GM19239 (cell line): ENCODE data around the gene OR10J4.
"Not testable (repeated sequence)": the region's sequence is repeated elsewhere in the genome, so short reads cannot be mapped to it uniquely, and the experiment has no call there.

Source experiments
- DNase-seq: peaks from one replicate; pipeline ENCODE4 v3.0.0; 2011; ENCODE audit warnings: low spot score; ENCODE audit not compliant: insufficient read length
- FAIRE-seq: peaks from 2 replicates; lab custom pipeline; 2011; peaks lifted over from hg19 to GRCh38; lab: Jason Lieb, UNC

The OR10J4 gene

GRCh38 chr1:159431904-159432303 is at the start of gene OR10J4:
TSS of gene OR10J4 (plus strand) at chr1:159432204.
- FAIRE-seq: no peak
- no peak for DNase-seq

- DNase-seq (no peak), FAIRE-seq (no peak)
Measured at GRCh38 chr1:159406821-159407220, 25.2 kb upstream of the OR10J4 start.

- FAIRE-seq: no peak
- no peak for DNase-seq
Measured at GRCh38 chr1:159408862-159409400, 23.1 kb upstream of the OR10J4 start.

- DNase-seq (no peak), FAIRE-seq (no peak)
Measured at GRCh38 chr1:159421821-159422220, 10.2 kb upstream of the OR10J4 start.

- DNase-seq (no peak), FAIRE-seq (no peak)
Measured at GRCh38 chr1:159428536-159428935, 3.5 kb upstream of the OR10J4 start.

- DNase-seq (no peak), FAIRE-seq (no peak)
Measured at GRCh38 chr1:159429074-159429861, 2.7 kb upstream of the OR10J4 start.

GRCh38 chr1:159430985-159431384 is 1.0 kb upstream of the OR10J4 start:
- no peak for FAIRE-seq
- DNase-seq: no peak

- DNase-seq: no peak
- no peak for FAIRE-seq
Measured at GRCh38 chr1:159436469-159436868, 4.5 kb downstream of the OR10J4 start.

GRCh38 chr1:159439422-159439821 is 7.4 kb downstream of the OR10J4 start, which contains the start of gene OR10J1:
TSS of gene OR10J1 (plus strand) at chr1:159439722. CDS start at chr1:159439792, 70 bp downstream.
- FAIRE-seq (no peak), DNase-seq (no peak)

GRCh38 chr1:159441360-159441759 is 9.4 kb downstream of the OR10J4 start:
- DNase-seq (no peak), FAIRE-seq (no peak)

- FAIRE-seq (no peak), DNase-seq (no peak)
Measured at GRCh38 chr1:159442428-159442827, 10.4 kb downstream of the OR10J4 start.

GRCh38 chr1:159443066-159443750 is 11.2 kb downstream of the OR10J4 start:
- FAIRE-seq: no peak
- no peak for DNase-seq

GRCh38 chr1:159444511-159444910 is 12.5 kb downstream of the OR10J4 start:
- FAIRE-seq (no peak), DNase-seq (peak; percentile 4)

GRCh38 chr1:159448181-159448580 is 16.2 kb downstream of the OR10J4 start:
- FAIRE-seq: no peak
- no peak for DNase-seq

- DNase-seq, FAIRE-seq: not testable (repeated sequence)
Measured at GRCh38 chr1:159449605-159450004, 17.6 kb downstream of the OR10J4 start.

GRCh38 chr1:159459551-159459950 is 27.5 kb downstream of the OR10J4 start:
- FAIRE-seq: no peak
- DNase-seq: no peak

- no peak for FAIRE-seq
- no peak for DNase-seq
Measured at GRCh38 chr1:159465191-159465603, 33.2 kb downstream of the OR10J4 start.

GRCh38 chr1:159468321-159468720 is 36.3 kb downstream of the OR10J4 start:
- FAIRE-seq (no peak), DNase-seq (no peak)

GRCh38 chr1:159469921-159470533 is 38.0 kb downstream of the OR10J4 start:
- DNase-seq: no peak
- no peak for FAIRE-seq

GRCh38 chr1:159473335-159473734 is 41.3 kb downstream of the OR10J4 start:
- FAIRE-seq: no peak
- DNase-seq: no peak

- FAIRE-seq: no peak
- DNase-seq: no peak
Measured at GRCh38 chr1:159474926-159475325, 42.9 kb downstream of the OR10J4 start.
